Stimulated activated CD4-positive, alpha-beta T cell treated with anti-CD3 and anti-CD28 coated beads, Interleukin-1b, Interleukin-23, amount 100 ng/mL, for 48 hours (primary cell): ENCODE results near the gene RTP1.

Experiments used
- DNase-seq: peaks from one replicate; pipeline ENCODE4 v3.0.0-alpha.2; 2020

The RTP1 gene

GRCh38 chr3:187243933-187244524 is 46.7 kb downstream of the RTP1 start:
- DNase-seq = no peak

DNA sequence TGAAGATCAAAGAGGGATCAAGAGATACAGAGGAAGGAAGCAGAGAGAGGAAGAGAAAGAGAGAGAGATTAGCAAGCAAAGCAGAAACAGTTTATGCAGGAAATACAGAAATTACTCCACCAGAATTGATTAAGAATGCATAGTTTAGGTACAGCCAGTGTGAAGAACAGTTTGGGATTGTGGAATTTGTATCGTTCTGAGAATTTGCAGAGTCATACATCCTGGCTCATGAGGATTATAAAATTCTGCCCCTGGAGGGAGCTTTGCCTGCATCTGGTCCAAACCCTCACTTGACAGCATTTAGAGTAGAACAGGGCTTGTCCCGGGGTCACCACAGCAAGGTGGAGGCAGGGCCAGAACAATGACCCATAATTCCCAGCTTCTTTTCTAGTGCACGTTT is 50.1 kb downstream of the RTP1 start:
- no peak for DNase-seq
